Cerebellar nuclear complex (tissue), 1 donor: ENCODE measurements around the gene RBM17.
"Not testable (repeated sequence)": the region's sequence is repeated elsewhere in the genome, so short reads cannot be mapped to it uniquely, and the experiment has no call there.

Experiments used
- DNase-seq, 2 experiments: peaks; one replicate each; lab custom pipeline; 2025; lab: John Stamatoyannopoulos, UW

Gene RBM17, protein sequence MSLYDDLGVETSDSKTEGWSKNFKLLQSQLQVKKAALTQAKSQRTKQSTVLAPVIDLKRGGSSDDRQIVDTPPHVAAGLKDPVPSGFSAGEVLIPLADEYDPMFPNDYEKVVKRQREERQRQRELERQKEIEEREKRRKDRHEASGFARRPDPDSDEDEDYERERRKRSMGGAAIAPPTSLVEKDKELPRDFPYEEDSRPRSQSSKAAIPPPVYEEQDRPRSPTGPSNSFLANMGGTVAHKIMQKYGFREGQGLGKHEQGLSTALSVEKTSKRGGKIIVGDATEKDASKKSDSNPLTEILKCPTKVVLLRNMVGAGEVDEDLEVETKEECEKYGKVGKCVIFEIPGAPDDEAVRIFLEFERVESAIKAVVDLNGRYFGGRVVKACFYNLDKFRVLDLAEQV

DNA sequence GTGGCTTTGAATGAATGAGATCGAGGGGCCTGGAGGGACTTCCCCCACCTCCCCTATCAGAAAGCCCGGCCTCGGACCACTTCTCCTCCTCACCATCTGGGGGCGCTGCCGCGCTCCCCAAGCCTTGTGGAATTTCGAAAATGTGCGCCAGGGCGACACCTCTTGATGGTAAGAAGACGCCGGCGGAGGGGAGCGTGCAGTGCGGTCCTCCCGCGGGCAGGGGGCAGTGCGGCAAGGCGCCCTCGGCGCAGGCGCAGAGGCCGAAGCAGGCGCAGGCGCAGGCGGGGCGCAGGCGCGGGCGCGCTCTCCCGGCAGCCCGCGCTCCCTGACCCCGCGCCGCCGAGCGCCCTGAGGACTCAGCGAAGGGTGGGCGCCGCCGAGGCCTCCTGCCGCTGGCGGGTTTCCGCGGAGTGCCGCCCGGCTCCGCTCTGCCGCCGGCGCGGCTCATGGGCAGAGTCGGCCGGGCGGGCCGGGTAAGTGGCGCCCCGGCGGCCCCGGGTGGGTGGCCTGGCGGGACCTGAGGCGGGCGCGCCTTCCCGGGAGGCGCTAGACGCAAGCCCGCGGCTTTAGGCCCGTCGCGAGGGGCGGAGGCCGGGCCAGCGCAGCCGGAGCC lies at the start of gene RBM17:
TSS of gene RBM17 (plus strand) at position 314 of the 613 bp plus-strand sequence. CDS start 8,032 bp downstream, outside the sequence.
- peak; percentile 40 to 75 for DNase-seq

DNA sequence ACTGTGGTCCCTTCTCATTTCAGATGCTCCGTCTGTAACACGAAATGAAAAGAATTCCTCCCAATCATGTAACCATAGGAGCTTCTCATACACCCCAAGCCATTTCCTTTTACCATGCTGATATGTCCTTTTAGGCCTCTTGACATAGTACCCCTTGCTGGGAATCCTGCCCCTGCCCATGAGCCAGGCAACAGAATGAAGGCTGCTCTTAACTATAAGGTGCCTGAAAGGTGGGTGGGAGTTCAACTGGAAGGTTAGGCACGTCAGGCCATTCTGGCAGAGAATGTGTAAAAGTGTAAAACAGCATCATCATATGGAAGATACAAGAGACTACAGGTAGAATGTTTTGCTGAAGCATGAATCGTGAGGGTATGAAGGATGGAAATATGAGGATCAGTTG lies 49.1 kb upstream of the RBM17 start:
- DNase-seq, result no peak

DNA sequence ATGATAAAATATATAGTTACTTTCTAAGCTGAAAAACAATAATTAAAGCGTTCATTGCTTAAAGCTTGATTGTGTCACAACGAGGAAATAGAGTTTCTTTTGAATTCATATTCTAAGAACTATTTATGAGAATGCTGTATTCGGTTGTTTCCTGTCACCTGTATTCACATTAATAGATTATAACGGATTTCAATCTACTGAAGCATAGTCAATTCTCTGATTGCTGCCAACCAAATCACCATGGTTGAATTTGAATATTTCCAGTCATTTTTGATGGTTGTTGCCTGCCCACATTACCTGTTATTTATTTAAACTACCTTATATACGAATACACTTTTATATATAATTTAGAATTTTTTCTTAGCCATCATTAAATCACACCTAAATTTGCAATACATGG lies 48.6 kb upstream of the RBM17 start:
- no peak for DNase-seq

DNA sequence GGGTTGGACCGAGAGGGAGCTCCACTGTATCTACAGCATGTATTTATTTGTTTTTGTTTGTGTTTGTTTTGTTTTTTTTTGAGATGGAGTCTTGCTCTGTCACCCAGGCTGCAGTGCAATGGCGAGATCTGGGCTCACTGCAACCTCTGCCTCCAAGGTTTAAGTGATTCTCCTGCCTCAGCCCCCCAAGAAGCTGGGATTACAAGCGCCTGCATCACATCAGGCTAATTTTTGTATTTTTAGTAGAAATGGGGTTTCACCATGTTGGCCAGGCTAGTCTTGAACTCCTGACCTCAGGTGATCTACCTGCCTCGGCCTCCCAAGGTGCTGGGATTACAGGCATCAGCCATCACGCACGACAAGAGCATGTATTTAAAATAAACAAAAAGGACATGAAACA lies 45.5 kb upstream of the RBM17 start:
- DNase-seq, result not testable (repeated sequence)

DNA sequence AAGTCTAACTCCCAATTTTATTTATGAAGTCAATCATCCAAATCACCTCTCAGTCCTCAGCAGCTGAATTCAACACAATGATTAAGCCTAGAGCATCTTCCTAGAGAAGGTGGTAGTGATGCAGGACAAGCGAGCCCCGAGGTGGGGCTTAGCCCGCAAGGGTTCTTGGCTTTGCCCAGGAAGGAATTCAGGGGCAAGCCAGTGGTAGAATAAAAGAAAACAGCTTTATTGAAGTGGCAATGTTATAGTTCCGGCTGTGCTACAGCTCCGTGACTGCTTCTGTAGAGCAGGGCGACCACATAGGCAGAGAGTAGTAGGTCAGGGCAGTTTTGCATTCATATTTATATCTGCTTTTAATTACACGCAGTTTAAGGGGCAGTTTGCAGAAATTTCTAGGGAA lies 44.8 kb upstream of the RBM17 start:
- DNase-seq, result no peak

DNA sequence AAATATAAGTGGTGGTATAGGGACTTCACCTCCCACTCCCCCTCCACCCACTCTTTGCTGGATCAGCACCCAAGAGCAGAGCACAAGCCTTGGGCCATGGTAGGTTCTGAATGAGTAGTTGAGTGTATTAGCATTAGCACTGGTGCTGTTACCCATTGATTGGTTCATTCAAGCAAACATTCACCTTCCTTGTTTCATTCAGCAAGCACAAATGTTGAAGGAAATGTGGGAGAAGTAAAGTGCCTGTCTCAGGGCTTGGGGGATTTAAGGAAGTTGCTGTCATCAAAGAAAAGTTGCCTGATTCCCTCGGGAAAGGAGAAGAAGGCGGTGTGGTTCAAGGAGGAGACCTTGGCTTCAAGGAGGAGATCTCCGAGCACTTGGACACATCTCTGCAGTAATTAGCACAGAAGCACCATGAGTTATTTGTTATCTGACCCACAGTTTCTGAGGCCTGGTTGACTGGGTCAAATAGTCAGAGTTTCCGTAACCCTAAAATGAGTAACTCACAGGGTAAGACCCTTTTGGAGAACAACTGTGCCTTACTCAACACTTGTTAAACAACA lies 44.0 kb upstream of the RBM17 start:
- DNase-seq, result no peak

DNA sequence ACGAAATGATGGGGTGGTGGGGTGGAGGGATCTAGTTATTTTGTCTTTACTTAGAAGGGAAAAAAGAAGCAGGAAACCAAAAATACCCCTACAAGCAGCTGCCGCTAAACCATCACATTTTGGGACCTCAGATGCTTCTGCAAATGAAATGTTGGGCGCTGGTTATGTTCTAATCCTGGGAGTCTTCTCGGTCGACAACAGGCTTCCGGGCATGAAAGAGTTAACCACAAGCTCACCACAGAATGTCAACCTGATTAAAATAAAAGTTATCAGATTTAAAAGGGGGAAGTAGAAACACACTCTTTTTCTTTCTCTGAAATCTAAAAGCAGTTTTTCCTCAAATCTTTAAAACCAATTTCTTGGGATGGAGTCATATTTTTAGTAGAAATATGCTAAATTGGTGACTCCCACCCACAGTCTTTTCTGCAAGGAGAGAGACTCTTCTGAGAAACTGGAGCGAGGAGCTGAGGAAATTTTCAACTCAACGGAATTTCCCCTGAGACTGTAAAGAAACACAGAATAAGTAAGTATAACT lies 43.5 kb upstream of the RBM17 start:
- DNase-seq, result no peak

DNA sequence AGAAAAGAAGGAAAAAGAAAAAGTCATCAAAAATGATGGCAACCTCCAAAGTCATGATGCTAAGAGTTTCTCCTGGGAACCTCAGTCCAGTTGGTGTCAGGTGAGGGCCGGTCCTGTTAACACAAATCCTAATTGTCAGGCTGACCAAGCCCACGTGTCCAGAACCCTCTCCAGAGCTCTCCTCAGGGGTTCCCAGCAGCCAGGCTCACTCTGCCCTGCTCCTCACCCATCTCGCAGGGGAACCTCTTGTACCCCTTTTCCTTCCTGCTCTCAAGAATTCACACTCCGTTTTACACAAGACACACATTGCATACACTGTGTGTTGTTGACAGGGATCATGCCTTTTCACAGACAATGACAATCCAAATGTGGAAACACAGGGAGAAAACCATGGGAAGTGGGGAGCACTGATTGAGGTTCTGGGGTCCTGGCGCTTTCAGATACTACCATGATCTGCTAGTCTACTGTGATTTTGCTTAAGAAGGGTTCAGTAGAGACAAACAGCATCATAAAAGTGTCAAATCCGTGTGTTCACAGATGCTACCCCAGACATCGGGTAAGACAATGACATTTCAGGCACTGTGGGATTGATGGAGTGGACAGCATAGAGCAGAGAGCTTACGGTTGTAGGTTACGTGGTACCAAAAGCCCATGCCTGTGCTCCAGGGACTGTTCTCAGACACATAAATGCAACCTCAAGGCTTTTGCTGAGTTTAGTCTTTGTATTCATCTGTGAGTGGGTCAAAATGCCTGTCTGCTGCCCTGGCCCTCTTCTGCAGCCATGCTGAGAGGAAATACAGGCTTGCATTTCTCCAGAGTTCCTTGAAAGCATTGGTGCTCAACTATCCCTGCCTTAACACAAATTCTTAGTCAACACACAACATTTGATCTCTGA lies 42.7 kb upstream of the RBM17 start:
- DNase-seq, result no peak

DNA sequence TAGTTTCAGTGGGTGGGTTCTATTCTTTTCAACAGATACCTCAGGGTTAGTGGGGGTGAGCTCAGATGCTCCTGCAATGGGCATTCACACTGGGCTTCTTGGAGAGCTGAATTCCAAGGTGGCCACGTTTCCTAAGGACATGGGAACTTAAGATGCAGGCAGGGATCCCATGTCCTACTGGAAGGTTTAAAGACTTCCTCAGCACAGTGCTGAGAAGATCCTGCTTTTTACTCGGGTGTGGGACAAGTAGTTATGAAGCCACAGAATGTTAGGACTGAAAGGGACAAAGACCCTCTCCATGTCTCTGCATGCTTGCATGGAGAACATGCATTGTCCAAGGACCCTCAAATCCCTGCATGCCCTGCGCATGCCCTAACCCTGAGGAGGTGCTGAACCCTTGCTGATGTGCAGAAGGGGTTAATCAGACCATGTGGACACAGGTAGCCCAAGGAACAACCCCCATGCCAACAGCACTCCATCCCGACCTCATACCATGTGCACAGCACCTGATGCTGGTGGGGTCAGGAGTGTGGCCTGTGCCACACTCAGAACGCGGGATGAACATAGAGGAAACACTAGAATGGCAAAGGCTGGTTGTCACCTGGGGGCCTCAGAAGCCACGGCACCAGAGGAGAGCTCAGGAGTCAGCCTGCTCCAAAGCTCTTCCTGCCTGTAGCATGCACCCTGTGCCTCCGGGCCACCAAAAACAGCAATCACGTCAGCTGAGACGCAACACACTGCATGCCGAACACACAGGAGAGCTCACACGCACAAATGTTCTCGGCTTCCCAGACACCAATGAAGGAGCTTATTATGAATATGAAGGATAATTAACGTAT lies 41.8 kb upstream of the RBM17 start:
- no peak for DNase-seq

DNA sequence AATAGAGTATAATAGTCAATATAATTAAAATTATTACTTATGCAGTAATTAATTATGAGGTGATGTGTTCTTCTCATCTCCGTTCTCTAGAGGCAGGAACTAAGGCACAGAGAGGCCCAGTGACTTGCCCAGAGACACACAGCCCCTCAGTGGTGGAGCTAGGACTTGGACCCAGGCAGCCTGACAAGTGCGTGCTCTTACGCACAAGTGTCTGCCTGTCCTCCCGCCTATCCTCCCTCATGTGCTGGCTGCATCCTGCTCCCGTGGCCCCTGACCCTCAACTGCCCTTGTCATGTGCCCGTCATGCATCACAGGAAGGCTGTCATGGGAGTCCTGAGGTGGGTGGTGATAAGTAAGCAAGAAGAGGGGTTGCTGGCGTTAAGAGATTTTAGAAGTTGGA lies 41.0 kb upstream of the RBM17 start:
- DNase-seq, result no peak

DNA sequence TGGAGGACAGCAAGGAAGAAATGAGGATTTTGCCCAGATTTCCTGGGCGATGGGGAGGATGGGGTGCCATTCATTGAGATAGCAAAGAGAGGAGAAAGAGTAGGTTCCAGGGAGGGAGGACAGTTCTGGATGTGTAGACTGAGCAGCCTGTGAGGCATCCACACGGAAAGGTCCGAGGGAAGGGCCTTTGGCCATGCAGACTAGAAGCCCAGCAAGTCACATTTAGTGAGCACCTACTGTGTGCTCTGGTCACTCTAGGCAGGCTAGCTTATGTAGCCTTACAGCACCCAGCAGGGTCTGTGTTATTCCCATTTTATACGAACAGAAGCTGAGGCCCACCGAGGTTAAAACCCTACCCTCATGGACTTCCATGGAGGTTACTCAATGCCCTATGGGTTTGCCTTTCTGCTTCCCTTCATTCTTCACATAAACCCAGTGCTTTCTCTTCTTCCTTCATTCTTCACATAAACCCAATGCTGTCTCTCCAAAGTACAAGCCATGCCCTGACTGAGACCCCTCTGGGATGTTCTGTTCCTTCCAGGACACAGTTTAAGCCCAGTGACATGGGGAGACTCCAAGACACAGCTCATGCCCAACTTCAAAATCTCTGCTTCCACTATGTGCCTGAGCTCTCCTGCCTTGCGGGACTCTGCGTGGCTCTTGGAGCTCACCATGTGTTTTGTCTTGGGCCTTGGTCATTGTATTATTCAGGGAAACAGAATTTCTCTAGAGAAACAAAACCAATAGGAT lies 40.4 kb upstream of the RBM17 start:
- DNase-seq, result no peak

DNA sequence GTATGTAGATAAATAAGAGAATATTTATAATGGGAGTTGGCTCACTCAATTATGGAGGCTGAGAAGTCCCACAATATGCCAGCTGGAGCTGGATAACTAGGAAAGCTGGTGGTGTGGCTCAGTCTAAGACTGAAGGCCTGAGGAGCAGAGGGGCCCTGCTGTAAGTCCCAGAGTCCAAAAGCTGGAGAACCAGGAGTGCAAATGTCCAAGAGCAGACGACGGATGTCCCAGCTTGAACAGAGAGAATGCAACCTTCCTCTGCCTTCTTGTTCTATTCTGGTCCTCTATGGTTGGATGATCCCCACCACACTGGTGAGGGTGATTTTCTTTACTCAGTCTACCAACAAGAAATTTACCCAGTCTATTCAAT lies 39.8 kb upstream of the RBM17 start:
- DNase-seq, result no peak

DNA sequence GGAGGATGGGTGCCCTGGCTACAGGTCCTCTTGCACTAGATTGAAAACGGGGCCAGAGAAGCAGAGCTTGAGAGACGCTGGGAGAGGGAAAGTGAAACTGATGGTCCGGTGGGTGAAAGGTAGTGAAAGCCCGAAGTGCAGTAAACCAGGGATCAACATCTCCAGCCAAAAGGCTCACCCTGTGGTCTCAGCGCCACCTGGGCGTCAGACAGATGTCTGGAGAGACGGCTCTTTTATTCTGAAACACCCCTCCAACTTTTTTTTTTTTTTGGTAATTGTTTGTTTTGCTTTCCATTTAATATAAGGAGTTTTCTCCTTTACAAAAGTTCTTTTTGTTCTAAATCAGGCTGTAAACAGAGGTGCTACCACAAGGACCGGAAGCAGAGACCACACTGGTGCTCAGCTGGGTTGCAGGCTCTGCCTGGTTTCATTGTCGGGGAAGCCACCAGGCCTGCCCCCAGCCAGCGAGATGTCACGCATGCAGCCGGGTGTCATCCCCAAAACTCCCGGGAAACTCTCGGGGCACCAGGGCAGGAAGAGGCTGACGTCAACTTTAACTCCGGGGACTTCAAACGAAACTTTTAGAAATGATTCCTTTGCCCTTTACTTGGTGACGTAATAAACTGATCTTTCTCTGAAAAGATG lies 37.9 kb upstream of the RBM17 start:
- DNase-seq, result no peak

DNA sequence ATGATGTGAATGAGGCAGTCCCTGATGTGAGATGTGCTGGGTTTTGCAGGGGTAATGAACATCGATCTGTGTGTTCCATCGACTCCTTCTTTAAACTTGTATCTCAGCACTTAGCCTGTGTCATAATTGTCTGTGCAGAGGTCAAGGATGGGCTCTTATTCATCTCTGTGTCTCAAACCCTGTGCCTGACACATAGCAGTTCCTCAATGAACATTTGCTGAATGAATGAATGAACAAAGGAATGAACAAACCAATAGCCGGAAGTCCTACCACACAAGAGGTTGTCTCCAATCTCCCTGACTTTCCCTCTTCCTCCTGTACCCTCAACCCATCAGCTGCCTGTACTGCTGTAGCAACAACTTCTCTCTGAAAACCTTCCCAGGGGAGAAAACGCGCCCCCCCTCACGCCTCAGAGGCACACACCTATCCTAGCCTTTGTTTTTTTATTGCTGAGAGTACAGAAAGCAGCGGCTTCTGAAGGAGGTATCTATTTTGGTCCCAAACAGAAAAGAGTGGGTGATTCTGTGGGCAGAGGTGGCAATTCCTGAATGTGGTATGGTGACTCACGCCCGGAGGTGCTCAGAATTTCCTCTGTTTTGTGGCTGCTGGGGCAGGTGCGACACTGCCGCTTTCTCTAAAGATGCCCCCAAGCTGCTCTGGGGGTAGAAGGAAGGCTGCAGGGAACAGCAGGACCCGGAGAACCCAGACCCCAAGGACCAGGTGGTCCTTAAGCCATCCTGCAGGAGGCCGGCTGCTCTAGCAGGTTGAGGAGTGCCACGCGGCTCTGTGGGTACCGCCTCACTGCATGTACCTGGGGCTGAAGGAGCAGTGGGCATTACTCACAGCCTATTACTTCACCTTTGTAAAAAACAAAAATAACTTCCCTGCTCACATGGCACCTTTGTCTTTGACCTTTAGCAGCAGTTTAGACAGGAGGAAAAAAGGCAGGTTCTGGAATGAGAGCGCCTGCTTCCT lies 36.3 kb upstream of the RBM17 start:
- DNase-seq, result no peak

DNA sequence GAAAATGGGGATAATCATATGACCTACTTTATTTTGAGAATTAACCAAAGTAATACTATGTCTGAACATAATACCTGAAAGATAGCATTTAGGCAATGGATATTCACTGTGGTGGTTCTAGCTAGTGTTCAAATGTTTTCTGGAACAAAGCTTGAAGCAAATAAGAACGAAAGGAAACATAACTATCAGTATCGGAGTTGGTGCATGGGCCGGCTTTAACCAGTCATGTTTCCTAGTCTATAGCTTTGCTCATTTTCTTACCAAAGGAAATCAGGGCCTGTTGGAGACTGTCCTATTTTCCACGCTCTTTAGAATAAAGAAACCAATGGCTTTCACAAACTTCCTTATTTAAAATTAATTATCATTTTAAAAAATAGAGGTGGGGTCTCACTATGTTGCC lies 35.5 kb upstream of the RBM17 start:
- no peak for DNase-seq

DNA sequence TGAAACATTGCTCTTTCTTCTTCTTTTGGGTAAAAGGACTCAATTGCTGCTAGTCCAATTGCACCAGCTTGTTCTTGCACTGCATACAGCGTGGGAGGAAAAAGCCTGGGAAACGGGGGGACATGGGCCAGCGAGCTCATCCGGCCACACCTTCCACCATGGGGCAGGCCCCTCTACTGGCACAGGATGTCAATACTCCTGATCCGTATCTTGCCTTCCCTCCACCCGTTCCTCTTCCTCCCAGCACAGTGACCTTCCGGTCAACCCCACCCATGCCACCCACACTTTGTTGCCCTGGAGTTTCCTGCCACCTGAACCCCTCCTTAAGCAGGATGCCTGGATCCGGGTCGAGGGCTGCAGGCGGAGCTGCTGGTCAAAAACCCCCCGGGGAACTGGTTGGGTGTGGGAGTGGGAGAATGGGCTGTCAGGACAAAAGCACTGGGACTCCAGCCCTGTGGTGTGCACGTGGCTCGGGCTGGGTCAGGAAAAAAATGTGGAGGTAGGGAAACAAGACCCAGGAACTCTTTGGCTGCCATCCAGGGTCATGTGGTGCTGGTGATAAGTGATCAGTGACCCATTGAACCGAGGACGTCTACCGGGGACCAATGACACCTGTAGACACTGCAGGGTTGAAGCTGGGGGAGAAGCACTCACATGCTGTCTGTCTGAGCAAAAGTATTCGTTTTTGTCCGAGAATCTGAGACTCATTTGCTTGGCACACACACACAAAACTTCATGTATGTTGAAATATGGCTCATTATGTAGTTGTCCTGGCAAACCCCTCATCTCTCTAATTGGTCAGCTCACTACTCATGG lies 34.8 kb upstream of the RBM17 start:
- DNase-seq, result no peak

DNA sequence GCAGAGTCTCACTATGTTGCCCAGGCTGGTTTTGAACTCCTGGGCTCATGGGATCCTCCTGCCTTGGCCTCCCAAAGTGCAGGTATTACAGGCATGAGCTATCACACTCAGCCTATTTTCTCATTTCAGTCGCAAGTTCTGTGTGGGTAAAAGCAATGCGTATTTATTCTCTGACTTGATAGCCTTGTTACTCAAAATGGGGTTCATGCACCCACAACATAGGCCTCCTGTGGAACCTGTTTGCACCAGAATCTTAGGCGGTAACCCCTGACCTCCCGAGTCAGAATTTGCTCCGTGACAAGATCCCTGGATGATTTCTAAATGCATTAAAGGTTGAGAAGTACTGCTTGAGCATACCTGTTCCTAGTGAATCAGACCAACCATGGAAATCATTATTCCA lies 34.0 kb upstream of the RBM17 start:
- no peak for DNase-seq

DNA sequence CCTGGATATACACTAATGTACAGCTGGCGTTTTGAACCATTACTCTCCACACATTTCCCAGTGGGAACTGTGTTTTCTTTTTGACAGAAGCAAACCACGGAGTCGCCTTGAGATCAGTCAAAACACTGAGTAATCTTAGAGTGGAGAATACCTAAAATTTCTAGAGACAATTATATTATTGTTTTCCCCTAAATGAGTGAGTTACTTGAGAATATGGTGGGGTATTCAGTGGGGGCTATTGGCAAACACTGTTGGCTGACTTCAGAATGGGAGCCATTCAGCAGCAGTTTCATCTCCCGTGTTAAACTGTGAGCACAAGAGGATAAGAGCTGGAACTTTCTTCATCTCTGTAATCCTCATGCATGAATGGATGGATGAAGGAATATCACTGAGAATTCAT lies 32.9 kb upstream of the RBM17 start:
- DNase-seq, result no peak
